Fibroblast of lung (primary cell): ENCODE results near the gene MACROD2. TPM values are rescaled to one million over a fixed set of nuclear protein-coding genes. Genes with fewer than 3 reads are reported as not detected.
A peak's percentile ranks its signal among the peaks of the same experiment; 100 is the strongest.

Source experiments
- DNase-seq, 2 donors: peaks; one replicate each; pipeline versions ENCODE4 v3.0.0 to v3.0.0-alpha.2; 2010; ENCODE audit warnings: low read depth in 2 of 2
- H2AFZ ChIP-seq: 2 replicates; pipeline ENCODE4 v1.5.1; 2012; ENCODE audit warnings: low read length, control low read depth, inconsistent platforms
- H3K27ac ChIP-seq: 2 replicates; pipeline ENCODE4 v1.5.1; 2011; ENCODE audit warnings: low read length, control low read depth; ENCODE audit not compliant: insufficient read depth
- H3K27me3 ChIP-seq: 2 replicates; pipeline ENCODE4 v1.5.1; 2011; ENCODE audit warnings: mild to moderate bottlenecking, low read length; ENCODE audit not compliant: control insufficient read depth, insufficient read depth
- H3K36me3 ChIP-seq: 2 replicates; pipeline ENCODE4 v1.5.1; 2011; ENCODE audit warnings: low read length; ENCODE audit not compliant: control insufficient read depth, insufficient read depth
- H3K4me1 ChIP-seq: 2 replicates; pipeline ENCODE4 v1.5.1; 2011; ENCODE audit warnings: low read length; ENCODE audit not compliant: control insufficient read depth, insufficient read depth; ENCODE audit errors: extremely low read depth
- H3K4me2 ChIP-seq: 2 replicates; pipeline ENCODE4 v1.5.1; 2011; ENCODE audit warnings: low read length, control low read depth; ENCODE audit not compliant: insufficient read depth; ENCODE audit errors: extremely low read depth
- H3K4me3 ChIP-seq, 4 experiments: fragments of 200-600 bp in 1 of 4; sonication (generic) in 1 of 4; replicated peaks in 1 of 4; 2 replicates each; pipeline ENCODE4 v1.5.1; 2011 to 2016; ENCODE audit warnings: low read length in 4 of 4, low read depth in 3 of 4, mild to moderate bottlenecking in 3 of 4, control low read depth in 2 of 4, inconsistent platforms in 1 of 4, mixed read lengths in 1 of 4; ENCODE audit not compliant: insufficient read depth in 1 of 4; ENCODE audit errors: control extremely low read depth in 1 of 4
- H3K79me2 ChIP-seq: 2 replicates; pipeline ENCODE4 v1.5.1; 2012; ENCODE audit warnings: mild to moderate bottlenecking, low read length, inconsistent platforms; ENCODE audit not compliant: control insufficient read depth, insufficient read depth
- H3K9ac ChIP-seq: 2 replicates; pipeline ENCODE4 v1.5.1; 2011; ENCODE audit warnings: mild to moderate bottlenecking, low read length, control low read depth; ENCODE audit not compliant: insufficient read depth
- H3K9me3 ChIP-seq: 2 replicates; pipeline ENCODE4 v1.5.1; 2012; ENCODE audit warnings: low read depth, low read length; ENCODE audit not compliant: control insufficient read depth, insufficient read depth
- H4K20me1 ChIP-seq: 2 replicates; pipeline ENCODE4 v1.5.1; 2011; ENCODE audit warnings: low read length; ENCODE audit not compliant: control insufficient read depth, insufficient read depth; ENCODE audit errors: extremely low read depth
- CTCF ChIP-seq, 2 donors: IDR thresholded peaks in 1 of 2; conservative IDR thresholded peaks in 1 of 2; 1 replicate in 1 of 2; 2 replicates in 1 of 2; pipeline ENCODE4 v1.5.1; 2011 to 2012; ENCODE audit warnings: low read length in 2 of 2, control low read depth in 1 of 2, inconsistent platforms in 1 of 2, low read depth in 1 of 2, mild to moderate bottlenecking in 1 of 2
- EZH2 ChIP-seq: IDR thresholded peaks from 2 replicates; pipeline ENCODE4 v1.5.1; 2012; ENCODE audit warnings: low read length, control low read depth, mild to moderate bottlenecking; ENCODE audit errors: missing control alignments
- polyA plus RNA-seq, 2 donors: library from polyadenylated mRNA; depleted of rRNA in 1 of 2; stranded (reverse) in 1 of 2; unstranded in 1 of 2; fragments of >200 nt; gene quantifications; 2 replicates each; pipeline ENCODE4 v1.2.1, GENCODE V29; 2011 to 2012; ENCODE audit warnings: missing spikeins in 1 of 2
- total RNA-seq: library from RNA; depleted of rRNA; stranded (reverse); fragments of >200 nt; gene quantifications from 2 replicates; pipeline ENCODE4 v1.2.1, GENCODE V29; 2014

The MACROD2 gene
- total and polyA plus RNA-seq, 2 donors (not counting 1 experiment from before 2014, with no cell fraction given), result 0.54 to 1.7 TPM

- TF ChIP-seq CTCF (conservative IDR thresholded peaks at IDR 0.05 in 1 of 2, IDR thresholded peaks at IDR 0.05 in 1 of 2; ENCODE audit: low read depth in 1 of 2, low read length in 2 of 2) (no peak), EZH2 (no peak)
- Histone ChIP-seq H3K9me3 (no peaks in the 10 kb centered on the region), H3K4me3 (no peak overlapping the region), H3K36me3 (no peaks in the 10 kb centered on the region), H3K9ac (no peak overlapping the region), H3K27me3 (no peaks in the 10 kb centered on the region), H4K20me1 (no peaks in the 10 kb centered on the region), H3K4me2 (no peak overlapping the region), H3K79me2 (no peaks in the 10 kb centered on the region), H3K4me1 (no peaks in the 10 kb centered on the region), H3K27ac (no peak overlapping the region), H2AFZ (no peak overlapping the region)
- DNase-seq, result no peak
Measured at GRCh38 chr20:14282140-14282539, 286.8 kb downstream of the MACROD2 start.

GRCh38 chr20:14284443-14284842 is 289.1 kb downstream of the MACROD2 start:
- Histone ChIP-seq H4K20me1 (no peaks in the 10 kb centered on the region), H3K79me2 (no peaks in the 10 kb centered on the region), H3K4me1 (no peaks in the 10 kb centered on the region), H3K9ac (no peak overlapping the region), H3K4me3 (no peak overlapping the region), H2AFZ (no peak overlapping the region), H3K27me3 (no peaks in the 10 kb centered on the region), H3K27ac (no peak overlapping the region), H3K9me3 (no peaks in the 10 kb centered on the region), H3K4me2 (no peak overlapping the region), H3K36me3 (no peaks in the 10 kb centered on the region)
- TF ChIP-seq CTCF (conservative IDR thresholded peaks at IDR 0.05 in 1 of 2, IDR thresholded peaks at IDR 0.05 in 1 of 2; ENCODE audit: low read depth in 1 of 2, low read length in 2 of 2), result no peak
- no peak for TF ChIP-seq EZH2
- no peak for DNase-seq

GRCh38 chr20:14288341-14289330 is 293.3 kb downstream of the MACROD2 start:
- Histone ChIP-seq H3K27me3 (no peaks in the 10 kb centered on the region), H3K27ac (no peak overlapping the region), H3K9me3 (no peaks in the 10 kb centered on the region), H3K79me2 (no peaks in the 10 kb centered on the region), H3K9ac (no peak overlapping the region), H3K4me2 (no peak overlapping the region), H2AFZ (peak overlapping the region; percentile 4), H3K4me1 (no peaks in the 10 kb centered on the region), H3K4me3 (no peak overlapping the region), H4K20me1 (no peaks in the 10 kb centered on the region), H3K36me3 (no peaks in the 10 kb centered on the region)
- DNase-seq, result peak; percentile 12 to 51
- TF ChIP-seq CTCF (conservative IDR thresholded peaks at IDR 0.05 in 1 of 2, IDR thresholded peaks at IDR 0.05 in 1 of 2; ENCODE audit: low read depth in 1 of 2, low read length in 2 of 2) (no peak), EZH2 (no peak)
